Natural killer cell treated with Interleukin-12 subunit alpha and Interleukin-12 subunit beta and Interleukin-15 and Interleukin-18, amount 100 ng/mL, for 72 hours (primary cell): ENCODE results near the gene BUD23. TPM values are rescaled to one million over a fixed set of nuclear protein-coding genes. Genes with fewer than 3 reads are reported as not detected.
A peak's percentile ranks its signal among the peaks of the same experiment; 100 is the strongest.
"Not testable (repeated sequence)": the region's sequence is repeated elsewhere in the genome, so short reads cannot be mapped to it uniquely, and the experiment has no call there.

Source experiments
- ATAC-seq, 2 donors: fragments of 150-1000 bp; cut with Tn5 transposase in 1 of 2; sonication (Bioruptor Pico), chemical (Tn5 transposase) in 1 of 2; 2 replicates each; pipeline ENCODE4 v1.10.0; 2021
- DNase-seq: peaks from one replicate; pipeline ENCODE4 v3.0.0; 2022; ENCODE audit warnings: low spot score
- H3K27ac Mint-ChIP-seq, 2 donors: 1 replicate in 1 of 2; 2 replicates in 1 of 2; pipeline ENCODE4 v1.8.0; 2022; ENCODE audit warnings: mixed read lengths in 2 of 2, mild to moderate bottlenecking in 1 of 2, moderate library complexity in 1 of 2
- H3K27me3 Mint-ChIP-seq, 2 donors: 1 replicate in 1 of 2; 2 replicates in 1 of 2; pipeline ENCODE4 v1.8.0; 2022; ENCODE audit warnings: mixed read lengths in 2 of 2
- H3K36me3 Mint-ChIP-seq: one replicate; pipeline ENCODE4 v1.8.0; 2022; ENCODE audit warnings: mixed read lengths
- H3K4me1 Mint-ChIP-seq, 2 donors: 1 replicate in 1 of 2; 2 replicates in 1 of 2; pipeline ENCODE4 v1.8.0; 2022; ENCODE audit warnings: low read depth in 2 of 2, mixed read lengths in 2 of 2, mild to moderate bottlenecking in 1 of 2
- H3K4me3 Mint-ChIP-seq: one replicate; pipeline ENCODE4 v1.8.0; 2022; ENCODE audit warnings: mixed read lengths
- H3K9me3 Mint-ChIP-seq: 2 replicates; pipeline ENCODE4 v1.8.0; 2022; ENCODE audit warnings: mixed read lengths
- total RNA-seq, 2 donors: library from RNA; stranded (reverse); gene quantifications; one replicate each; pipeline ENCODE4 v1.2.3, GENCODE V29; 2022

BUD23 gene
- total RNA-seq, 2 donors from 2014 or later = 76.4 to 99.9 TPM

- H3K4me3 Mint-ChIP-seq = no peak overlapping the region
- H3K9me3 Mint-ChIP-seq = no peaks in the 10 kb centered on the region
- H3K36me3 Mint-ChIP-seq = no peaks in the 10 kb centered on the region
- peaks cover 0 to 5% of the 10 kb centered on the region in 2 donors for H3K27me3 Mint-ChIP-seq
- DNase-seq (no peak), ATAC-seq (no peak)
- no peaks in the 10 kb centered on the region for H3K4me1 Mint-ChIP-seq
- H3K27ac Mint-ChIP-seq = no peak overlapping the region
Measured at GRCh38 chr7:73674468-73675124, 8.8 kb upstream of the BUD23 start.

GRCh38 chr7:73676062-73676461, 7.3 kb upstream of the BUD23 start:
- not testable (repeated sequence) for H3K27me3 Mint-ChIP-seq, H3K27ac Mint-ChIP-seq, H3K36me3 Mint-ChIP-seq, H3K4me1 Mint-ChIP-seq, DNase-seq, H3K9me3 Mint-ChIP-seq, H3K4me3 Mint-ChIP-seq, ATAC-seq

GRCh38 chr7:73678862-73679261, 4.5 kb upstream of the BUD23 start:
- Mint-ChIP-seq H3K9me3 (no peaks in the 10 kb centered on the region), H3K4me3 (no peak overlapping the region), H3K27ac (no peak overlapping the region), H3K27me3 (no peaks in the 10 kb centered on the region), H3K36me3 (no peaks in the 10 kb centered on the region), H3K4me1 (peaks cover 17 to 22% of the 10 kb centered on the region in 2 donors)
- DNase-seq (no peak), ATAC-seq (no peak)

- DNase-seq (no peak), ATAC-seq (no peak)
- no peaks in the 10 kb centered on the region for H3K36me3 Mint-ChIP-seq
- H3K27me3 Mint-ChIP-seq = no peaks in the 10 kb centered on the region
- no peak overlapping the region for H3K4me3 Mint-ChIP-seq
- H3K9me3 Mint-ChIP-seq = no peaks in the 10 kb centered on the region
- peaks cover 19 to 24% of the 10 kb centered on the region in 2 donors for H3K4me1 Mint-ChIP-seq
- no peak overlapping the region for H3K27ac Mint-ChIP-seq
Measured at GRCh38 chr7:73679709-73680108, 3.7 kb upstream of the BUD23 start.

DNA sequence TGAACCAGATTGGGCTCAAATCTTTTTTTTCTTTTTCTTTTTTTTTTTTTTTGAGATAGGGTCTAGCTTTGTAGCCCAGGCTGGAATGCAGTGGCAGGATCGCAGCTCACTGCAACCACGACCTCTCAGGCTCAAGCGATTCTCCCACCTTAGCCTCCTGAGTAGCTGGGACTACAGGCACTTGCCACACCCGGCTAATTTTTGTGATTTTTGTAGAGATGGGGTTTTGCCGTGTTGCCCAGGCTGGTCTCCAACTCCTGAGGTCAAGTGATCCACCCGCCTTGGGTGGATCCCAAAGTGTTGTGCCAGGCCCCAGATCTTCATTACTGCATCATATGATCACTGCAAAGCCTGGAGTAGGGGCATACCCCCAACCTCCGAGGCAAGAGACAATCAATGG, 2.9 kb upstream of the BUD23 start:
- Mint-ChIP-seq H3K4me1 (peaks cover 19 to 24% of the 10 kb centered on the region in 2 donors), H3K27ac (no peak overlapping the region), H3K36me3 (no peaks in the 10 kb centered on the region), H3K4me3 (no peak overlapping the region), H3K9me3 (no peaks in the 10 kb centered on the region), H3K27me3 (no peaks in the 10 kb centered on the region)
- no peak for DNase-seq
- ATAC-seq = no peak

DNA sequence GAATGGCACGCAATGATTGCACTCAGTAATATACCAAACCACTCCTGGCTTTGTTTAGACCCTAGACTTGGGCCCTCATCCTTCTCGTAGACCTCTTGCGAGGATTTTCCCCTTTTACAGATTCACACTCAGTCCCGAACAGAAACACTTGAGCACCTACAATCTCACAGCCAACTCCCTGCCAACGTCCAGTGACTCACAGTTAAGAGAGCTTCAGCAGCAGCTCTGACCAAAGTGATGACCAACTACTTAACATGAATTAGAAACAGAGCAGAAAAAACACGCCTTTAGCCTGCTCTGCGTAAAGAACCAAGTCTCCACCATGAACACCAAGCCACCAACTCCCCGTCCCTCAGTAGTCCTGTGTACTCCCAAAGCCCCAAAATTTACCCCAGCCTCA, 2.4 kb upstream of the BUD23 start:
- H3K27ac Mint-ChIP-seq = no peak overlapping the region
- peaks cover 20 to 25% of the 10 kb centered on the region in 2 donors for H3K4me1 Mint-ChIP-seq
- H3K4me3 Mint-ChIP-seq = peak overlapping the region; percentile 94
- H3K36me3 Mint-ChIP-seq = peaks cover under 1% of the 10 kb centered on the region
- H3K9me3 Mint-ChIP-seq = no peaks in the 10 kb centered on the region
- H3K27me3 Mint-ChIP-seq = no peaks in the 10 kb centered on the region
- DNase-seq (no peak), ATAC-seq (no peak)

DNA sequence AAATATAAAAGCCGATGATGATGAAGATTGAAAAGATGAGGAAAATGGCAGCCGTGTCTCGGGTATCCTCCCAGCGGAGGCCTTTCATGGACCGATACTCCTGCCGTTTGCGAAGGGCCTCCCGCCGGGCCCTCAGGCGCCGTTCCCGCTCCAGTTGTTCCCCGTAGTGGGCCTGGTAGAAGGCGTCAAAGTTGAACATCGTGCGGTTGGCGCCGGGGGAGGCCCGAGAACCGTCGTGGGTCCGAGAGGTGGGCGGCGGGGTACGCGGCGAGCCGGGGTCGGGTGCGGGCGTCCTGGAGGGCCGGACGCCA, 697 bp upstream of the BUD23 start:
- peaks cover 7% of the 10 kb centered on the region for H3K36me3 Mint-ChIP-seq
- ATAC-seq = peak in 1 of 2 donors; percentile 0
- H3K4me3 Mint-ChIP-seq = peak overlapping the region; percentile 94
- H3K27ac Mint-ChIP-seq = peak overlapping the region; percentile 87 to 94
- H3K4me1 Mint-ChIP-seq = peaks cover 24 to 33% of the 10 kb centered on the region in 2 donors
- H3K27me3 Mint-ChIP-seq = no peaks in the 10 kb centered on the region
- DNase-seq = no peak
- H3K9me3 Mint-ChIP-seq = no peaks in the 10 kb centered on the region

DNA sequence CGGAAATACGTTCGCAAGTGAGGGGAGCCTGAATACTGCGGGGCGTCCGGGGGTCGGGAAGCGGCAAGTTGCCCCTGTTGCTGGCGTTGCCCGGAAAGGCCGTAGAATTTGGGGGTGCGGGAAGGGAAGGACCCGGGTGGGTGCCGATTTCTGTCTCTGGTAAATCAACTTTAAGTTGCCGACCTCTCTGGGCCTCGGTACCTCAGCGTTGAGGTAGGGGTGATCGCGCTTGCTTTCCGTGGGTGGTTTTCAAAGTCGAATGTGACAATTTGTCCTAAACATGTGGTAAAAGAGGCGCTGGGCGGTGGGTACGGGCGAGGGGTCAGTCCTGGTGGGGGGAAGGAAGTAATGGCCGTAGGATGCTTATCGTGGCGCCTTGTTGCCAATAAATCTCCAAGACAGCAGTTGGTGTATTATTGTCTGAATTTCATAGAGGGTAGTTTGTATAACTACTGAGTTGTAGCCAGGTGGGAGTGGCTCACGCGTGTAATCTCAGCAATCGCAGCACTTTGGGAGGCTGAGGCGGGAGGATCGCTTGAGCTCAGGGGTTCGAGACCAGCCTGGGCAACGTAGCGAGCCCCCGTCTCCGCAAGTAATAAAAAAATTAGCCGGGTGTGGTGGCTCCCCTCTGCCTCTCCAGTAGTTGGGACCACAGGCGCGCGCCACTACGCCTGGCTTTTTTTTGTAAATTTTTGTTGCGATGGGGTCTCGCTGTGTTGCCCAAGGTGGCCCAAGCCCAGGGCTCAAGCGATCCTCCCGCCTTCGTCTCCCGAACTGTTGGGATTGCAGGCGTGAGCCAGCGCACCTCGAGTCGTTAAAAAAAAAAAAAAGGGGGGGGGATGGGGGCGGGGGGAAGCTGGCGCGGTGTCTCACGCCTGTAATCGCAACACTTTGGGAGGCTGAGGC, 644 bp downstream of the BUD23 start:
- H3K9me3 Mint-ChIP-seq = no peaks in the 10 kb centered on the region
- H3K27me3 Mint-ChIP-seq = no peaks in the 10 kb centered on the region
- peaks cover 30 to 40% of the 10 kb centered on the region in 2 donors for H3K4me1 Mint-ChIP-seq
- peaks cover 15% of the 10 kb centered on the region for H3K36me3 Mint-ChIP-seq
- H3K27ac Mint-ChIP-seq = peak overlapping the region; percentile 87 to 94
- DNase-seq = peak; percentile 38
- peak in 1 of 2 donors; percentile 21 for ATAC-seq
- peak overlapping the region; percentile 94 for H3K4me3 Mint-ChIP-seq

DNA sequence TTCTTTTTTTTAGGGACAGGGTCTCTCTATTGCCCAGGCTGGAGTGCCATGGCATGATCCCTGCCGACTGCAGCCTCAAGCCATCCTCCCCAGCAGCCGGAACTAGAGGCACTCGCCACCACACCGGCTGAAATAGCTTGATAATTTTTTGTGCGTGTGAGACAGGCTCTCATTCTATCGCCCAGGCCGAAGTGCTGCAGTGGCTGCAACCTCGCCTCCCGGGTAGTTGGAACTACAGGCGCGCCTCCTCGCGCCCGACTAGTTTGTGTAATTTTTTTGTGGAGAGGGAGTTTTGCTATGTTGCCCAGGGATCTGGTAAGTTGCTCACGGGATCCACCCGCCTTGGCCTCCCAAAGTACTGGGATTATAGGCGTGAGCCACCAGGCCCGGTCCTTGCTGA, 1.9 kb downstream of the BUD23 start:
- peaks cover 38 to 46% of the 10 kb centered on the region in 2 donors for H3K4me1 Mint-ChIP-seq
- DNase-seq = peak; percentile 38
- peaks cover 21% of the 10 kb centered on the region for H3K36me3 Mint-ChIP-seq
- no peaks in the 10 kb centered on the region for H3K27me3 Mint-ChIP-seq
- H3K9me3 Mint-ChIP-seq = no peaks in the 10 kb centered on the region
- H3K4me3 Mint-ChIP-seq = peak overlapping the region; percentile 38
- ATAC-seq = no peak
- no peak overlapping the region for H3K27ac Mint-ChIP-seq

GRCh38 chr7:73688288-73688687, 4.9 kb downstream of the BUD23 start:
- H3K4me3 Mint-ChIP-seq = no peak overlapping the region
- ATAC-seq (no peak), DNase-seq (no peak)
- no peak overlapping the region for H3K27ac Mint-ChIP-seq
- peaks cover 27 to 30% of the 10 kb centered on the region in 2 donors for H3K4me1 Mint-ChIP-seq
- no peaks in the 10 kb centered on the region for H3K27me3 Mint-ChIP-seq
- H3K9me3 Mint-ChIP-seq = no peaks in the 10 kb centered on the region
- H3K36me3 Mint-ChIP-seq = peaks cover 28% of the 10 kb centered on the region

DNA sequence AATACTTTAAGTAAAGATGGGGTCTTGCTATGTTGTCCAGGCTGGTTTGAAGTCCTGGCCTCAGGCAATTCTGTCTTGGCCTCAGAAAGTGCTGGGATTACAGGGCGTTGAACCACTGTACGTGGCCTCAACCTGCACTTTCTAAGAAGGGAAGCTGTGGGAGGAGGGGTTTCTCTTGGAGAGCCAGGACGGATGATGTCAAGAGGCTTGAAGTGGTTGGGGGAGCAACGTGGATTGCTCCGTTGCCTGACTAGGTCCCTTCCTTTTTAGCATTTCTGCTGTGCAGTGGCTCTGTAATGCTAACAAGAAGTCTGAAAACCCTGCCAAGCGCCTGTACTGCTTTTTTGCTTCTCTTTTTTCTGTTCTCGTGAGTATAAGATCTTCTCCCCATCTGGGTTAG, 7.2 kb downstream of the BUD23 start:
- Mint-ChIP-seq H3K4me3 (no peak overlapping the region), H3K27me3 (no peaks in the 10 kb centered on the region), H3K9me3 (no peaks in the 10 kb centered on the region), H3K27ac (no peak overlapping the region), H3K36me3 (peaks cover 39% of the 10 kb centered on the region), H3K4me1 (peaks cover 22 to 26% of the 10 kb centered on the region in 2 donors)
- ATAC-seq = no peak
- DNase-seq = no peak

DNA sequence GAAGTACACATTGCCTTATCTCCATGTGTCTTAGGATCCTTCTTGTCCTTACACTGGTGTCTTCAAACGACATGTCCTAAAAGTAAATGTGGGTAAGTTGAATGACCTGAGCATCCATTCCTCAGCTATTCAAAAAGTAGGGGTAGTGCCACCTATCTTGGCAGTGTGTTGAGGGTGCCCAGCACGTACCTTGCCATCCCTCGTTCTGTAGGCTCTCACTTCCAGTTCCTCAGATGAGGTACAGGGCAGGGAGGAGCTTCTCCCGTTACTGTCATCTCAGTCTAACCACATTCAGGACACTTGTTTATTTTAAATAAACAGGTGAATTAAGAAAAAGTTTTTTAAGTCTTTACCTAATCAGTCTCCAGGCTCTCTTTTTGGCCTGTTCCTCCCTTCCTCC, 13.0 kb downstream of the BUD23 start:
- Mint-ChIP-seq H3K4me3 (no peak overlapping the region), H3K36me3 (peaks cover 28% of the 10 kb centered on the region), H3K9me3 (no peaks in the 10 kb centered on the region), H3K27me3 (no peaks in the 10 kb centered on the region), H3K27ac (no peak overlapping the region), H3K4me1 (peaks cover 0 to 7% of the 10 kb centered on the region in 2 donors)
- ATAC-seq (no peak), DNase-seq (no peak)

DNA sequence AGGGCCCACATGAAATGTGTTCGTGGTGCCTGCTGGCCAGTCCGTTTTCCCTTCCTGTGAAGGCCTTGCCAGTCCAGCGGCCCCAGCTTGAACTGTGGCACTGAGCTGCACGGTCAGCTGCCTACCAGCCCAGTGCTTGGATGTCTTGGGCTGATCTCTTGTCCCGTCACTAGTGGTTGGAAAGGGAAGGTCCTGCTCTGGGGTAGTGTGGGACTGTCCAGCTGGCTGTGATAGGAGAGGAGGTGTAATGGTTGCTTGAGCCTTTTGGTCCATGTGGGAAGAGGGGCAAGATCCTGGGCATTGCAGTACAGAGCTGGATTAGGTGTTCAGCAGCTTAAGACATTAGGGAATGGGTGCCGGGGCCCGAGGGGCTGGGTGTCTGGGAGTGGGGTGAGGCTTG, 15.0 kb downstream of the BUD23 start:
- H3K4me1 Mint-ChIP-seq = peaks cover 0 to 21% of the 10 kb centered on the region in 2 donors
- H3K36me3 Mint-ChIP-seq = peaks cover 21% of the 10 kb centered on the region
- no peak overlapping the region for H3K27ac Mint-ChIP-seq
- no peaks in the 10 kb centered on the region for H3K9me3 Mint-ChIP-seq
- DNase-seq = no peak
- no peak overlapping the region for H3K4me3 Mint-ChIP-seq
- H3K27me3 Mint-ChIP-seq = no peaks in the 10 kb centered on the region
- ATAC-seq = no peak

DNA sequence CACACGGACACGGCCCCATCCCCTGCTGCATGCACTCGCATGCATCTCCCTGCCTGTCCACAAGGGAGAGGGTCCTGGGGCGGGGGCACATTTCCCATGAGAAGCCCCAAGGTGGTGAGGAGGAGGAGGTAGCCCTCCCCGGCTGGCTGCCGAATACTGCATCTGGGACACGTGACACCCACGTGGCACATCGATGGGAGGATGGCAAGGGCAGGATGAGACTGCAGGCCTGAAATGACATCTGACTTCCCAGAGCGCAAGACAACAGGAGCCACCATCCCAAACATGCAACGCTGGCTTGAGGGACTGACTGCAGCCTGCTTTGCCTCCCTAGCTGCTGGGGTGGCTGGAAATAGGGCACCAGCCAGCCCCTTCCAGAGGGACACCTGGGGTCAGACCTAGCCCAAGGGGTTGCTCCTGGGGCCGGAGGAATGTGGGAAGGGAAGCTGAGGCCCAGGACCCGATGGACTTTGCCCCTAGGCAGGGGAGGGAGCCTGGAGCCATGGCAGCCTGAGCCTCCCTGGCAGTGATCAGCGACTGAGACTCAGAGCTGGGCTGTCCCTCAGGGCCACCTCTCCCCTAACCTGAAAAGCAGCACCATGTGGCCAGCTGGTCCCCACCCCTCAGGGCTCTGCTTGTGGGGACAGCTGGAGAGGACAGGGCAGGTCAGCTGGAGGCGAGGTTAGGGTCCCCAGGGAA, 16.1 kb downstream of the BUD23 start:
- DNase-seq = no peak
- Mint-ChIP-seq H3K36me3 (peaks cover 16% of the 10 kb centered on the region), H3K9me3 (no peaks in the 10 kb centered on the region), H3K27me3 (no peaks in the 10 kb centered on the region), H3K4me1 (peaks cover 0 to 18% of the 10 kb centered on the region in 2 donors), H3K4me3 (no peak overlapping the region), H3K27ac (no peak overlapping the region)
- ATAC-seq = no peak
